Measurements from ENCODE around the gene MRPS14.

DNA sequence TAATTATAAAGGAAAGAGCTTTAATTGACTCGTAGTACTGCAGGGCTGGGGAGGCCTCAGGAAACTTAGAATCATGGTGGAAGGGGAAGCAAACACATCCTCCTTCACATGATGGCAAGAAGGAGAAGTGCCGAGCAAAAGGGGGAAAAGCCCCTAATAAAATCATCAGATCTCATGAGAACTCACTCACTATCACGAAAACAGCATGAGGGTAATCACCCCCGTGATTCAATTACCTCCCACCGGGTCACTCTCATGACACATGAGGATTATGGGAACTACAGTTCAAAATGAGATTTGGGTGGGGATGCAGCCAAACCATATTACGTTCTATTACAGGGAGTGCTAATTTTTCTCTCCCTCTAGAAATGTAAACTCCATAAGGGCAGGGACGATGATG lies 14.2 kb upstream of the MRPS14 start:
- TF ChIP-seq, protein P1, sequence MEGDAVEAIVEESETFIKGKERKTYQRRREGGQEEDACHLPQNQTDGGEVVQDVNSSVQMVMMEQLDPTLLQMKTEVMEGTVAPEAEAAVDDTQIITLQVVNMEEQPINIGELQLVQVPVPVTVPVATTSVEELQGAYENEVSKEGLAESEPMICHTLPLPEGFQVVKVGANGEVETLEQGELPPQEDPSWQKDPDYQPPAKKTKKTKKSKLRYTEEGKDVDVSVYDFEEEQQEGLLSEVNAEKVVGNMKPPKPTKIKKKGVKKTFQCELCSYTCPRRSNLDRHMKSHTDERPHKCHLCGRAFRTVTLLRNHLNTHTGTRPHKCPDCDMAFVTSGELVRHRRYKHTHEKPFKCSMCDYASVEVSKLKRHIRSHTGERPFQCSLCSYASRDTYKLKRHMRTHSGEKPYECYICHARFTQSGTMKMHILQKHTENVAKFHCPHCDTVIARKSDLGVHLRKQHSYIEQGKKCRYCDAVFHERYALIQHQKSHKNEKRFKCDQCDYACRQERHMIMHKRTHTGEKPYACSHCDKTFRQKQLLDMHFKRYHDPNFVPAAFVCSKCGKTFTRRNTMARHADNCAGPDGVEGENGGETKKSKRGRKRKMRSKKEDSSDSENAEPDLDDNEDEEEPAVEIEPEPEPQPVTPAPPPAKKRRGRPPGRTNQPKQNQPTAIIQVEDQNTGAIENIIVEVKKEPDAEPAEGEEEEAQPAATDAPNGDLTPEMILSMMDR (IDR thresholded peaks at IDR 0.05), result no peak
- TF ChIP-seq POLR2A (IDR thresholded peaks at IDR 0.05) (no peak), POLR2AphosphoS5 (IDR thresholded peaks at IDR 0.05; ENCODE audit: insufficient read depth in 1 of 2, low read depth in 1 of 2) (no peak)
